KMS-11 (cell line): ENCODE results near the gene TDRD15.
"Not testable (repeated sequence)": the region's sequence is repeated elsewhere in the genome, so short reads cannot be mapped to it uniquely, and the experiment has no call there.

Experiments
- H2AFZ ChIP-seq: fragments of 200-600 bp; sonication (generic); 2 replicates; pipeline ENCODE4 v1.6.1; 2016; ENCODE audit warnings: antibody characterized with exemption, mixed run types, low read depth
- H3K27ac ChIP-seq: fragments of 200-600 bp; sonication (generic); 2 replicates; pipeline ENCODE4 v1.6.1; 2016; ENCODE audit warnings: mild to moderate bottlenecking, mixed run types
- H3K27me3 ChIP-seq: fragments of 200-600 bp; sonication (generic); 2 replicates; pipeline ENCODE4 v1.6.1; 2017; ENCODE audit warnings: mild to moderate bottlenecking, low read depth, mixed run types, moderate library complexity; ENCODE audit not compliant: insufficient read depth
- H3K36me3 ChIP-seq: fragments of 200-600 bp; sonication (generic); 2 replicates; pipeline ENCODE4 v1.6.1; 2017; ENCODE audit warnings: mild to moderate bottlenecking, mixed run types; ENCODE audit not compliant: insufficient read depth
- H3K4me1 ChIP-seq: fragments of 200-600 bp; sonication (generic); 2 replicates; pipeline ENCODE4 v1.6.1; 2016; ENCODE audit warnings: mild to moderate bottlenecking, low read depth, mixed run types; ENCODE audit not compliant: poor library complexity, severe bottlenecking
- H3K4me2 ChIP-seq: fragments of 200-600 bp; sonication (generic); 2 replicates; pipeline ENCODE4 v1.7.0; 2016; ENCODE audit warnings: mild to moderate bottlenecking, mixed run types
- H3K4me3 ChIP-seq: fragments of 200-600 bp; sonication (generic); IDR thresholded peaks from 2 replicates; pipeline ENCODE4 v1.6.1; 2017; ENCODE audit warnings: low read depth, low read length, mixed read lengths; ENCODE audit not compliant: insufficient read depth
- H3K79me2 ChIP-seq: fragments of 200-600 bp; sonication (generic); 2 replicates; pipeline ENCODE4 v1.6.1; 2016; ENCODE audit warnings: low read depth, mixed run types; ENCODE audit not compliant: insufficient read depth
- H3K9ac ChIP-seq: fragments of 200-600 bp; sonication (generic); 2 replicates; pipeline ENCODE4 v1.6.1; 2016; ENCODE audit warnings: mild to moderate bottlenecking, mixed run types
- H4K20me1 ChIP-seq: fragments of 200-600 bp; sonication (generic); 2 replicates; pipeline ENCODE4 v1.6.1; 2016; ENCODE audit warnings: mild to moderate bottlenecking, mixed run types; ENCODE audit not compliant: insufficient read depth
- CTCF ChIP-seq: fragments of 200-600 bp; sonication (generic); conservative IDR thresholded peaks from 2 replicates; pipeline ENCODE4 v1.6.1; 2017; ENCODE audit warnings: low read depth, mild to moderate bottlenecking, antibody characterized with exemption, low read length, moderate library complexity, mixed read lengths

Gene TDRD15

GRCh38 chr2:21146638-21147037 is 22.9 kb downstream of the TDRD15 start:
- Histone ChIP-seq H3K27ac (no peak overlapping the region), H2AFZ (no peak overlapping the region), H3K4me1 (no peaks in the 10 kb centered on the region), H3K27me3 (no peaks in the 10 kb centered on the region), H3K4me2 (no peak overlapping the region), H3K9ac (no peak overlapping the region), H4K20me1 (no peaks in the 10 kb centered on the region), H3K4me3 (no peak overlapping the region), H3K79me2 (no peaks in the 10 kb centered on the region), H3K36me3 (no peaks in the 10 kb centered on the region; the same call in 1 of the 2 replicates)
- no peak for TF ChIP-seq CTCF

- H3K9ac ChIP-seq, result no peak overlapping the region
- no peaks in the 10 kb centered on the region for H4K20me1 ChIP-seq
- TF ChIP-seq CTCF, result no peak
- no peak overlapping the region for H3K27ac ChIP-seq
- H3K4me1 ChIP-seq, result no peaks in the 10 kb centered on the region
- H3K4me3 ChIP-seq, result no peak overlapping the region
- H3K27me3 ChIP-seq, result no peaks in the 10 kb centered on the region
- H2AFZ ChIP-seq, result no peak overlapping the region
- no peak overlapping the region for H3K4me2 ChIP-seq
- H3K36me3 ChIP-seq, result no peaks in the 10 kb centered on the region; the same call in 1 of the 2 replicates
- H3K79me2 ChIP-seq, result no peaks in the 10 kb centered on the region
Observed at GRCh38 chr2:21148718-21149117, 24.9 kb downstream of the TDRD15 start.

GRCh38 chr2:21151234-21151633 is 27.5 kb downstream of the TDRD15 start:
- not testable (repeated sequence) for H3K4me3 ChIP-seq, H3K9ac ChIP-seq, H3K4me2 ChIP-seq, H3K4me1 ChIP-seq, H3K79me2 ChIP-seq, H4K20me1 ChIP-seq, H2AFZ ChIP-seq, H3K27ac ChIP-seq, H3K27me3 ChIP-seq, H3K36me3 ChIP-seq

GRCh38 chr2:21155365-21156136 is 31.8 kb downstream of the TDRD15 start:
- Histone ChIP-seq H3K4me1 (no peaks in the 10 kb centered on the region), H3K9ac (no peak overlapping the region), H3K4me3 (no peak overlapping the region), H3K27ac (no peak overlapping the region), H3K79me2 (no peaks in the 10 kb centered on the region), H3K27me3 (no peaks in the 10 kb centered on the region), H2AFZ (no peak overlapping the region), H4K20me1 (no peaks in the 10 kb centered on the region), H3K36me3 (no peaks in the 10 kb centered on the region; the same call in 1 of the 2 replicates), H3K4me2 (no peak overlapping the region)
- TF ChIP-seq CTCF, result no peak

DNA sequence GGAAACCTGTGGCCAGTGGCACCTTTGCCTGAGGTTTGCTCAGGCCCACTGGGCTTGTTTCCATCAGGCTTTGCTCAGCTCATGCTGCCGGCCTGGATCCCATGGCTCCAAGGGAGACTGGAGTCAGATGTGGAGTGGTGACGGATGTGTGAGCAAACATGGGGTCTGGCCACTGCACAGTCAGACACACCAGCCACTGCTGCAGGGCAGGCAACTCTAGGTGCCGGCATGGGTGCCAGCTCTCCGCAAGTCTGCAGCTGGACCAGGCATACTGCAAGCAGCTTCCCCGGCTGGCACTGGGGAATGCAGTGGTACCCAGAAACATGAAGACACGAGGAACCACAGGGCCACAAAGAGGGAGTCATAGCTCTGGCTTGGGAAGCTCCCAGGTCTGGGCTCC is 37.4 kb downstream of the TDRD15 start:
- no peaks in the 10 kb centered on the region for H3K79me2 ChIP-seq
- no peak overlapping the region for H3K4me3 ChIP-seq
- no peaks in the 10 kb centered on the region for H3K36me3 ChIP-seq
- no peaks in the 10 kb centered on the region for H4K20me1 ChIP-seq
- H3K9ac ChIP-seq, result no peak overlapping the region
- no peak overlapping the region for H2AFZ ChIP-seq
- no peak overlapping the region for H3K4me2 ChIP-seq
- H3K27me3 ChIP-seq, result no peaks in the 10 kb centered on the region
- no peak overlapping the region for H3K27ac ChIP-seq
- no peak for TF ChIP-seq CTCF
- no peaks in the 10 kb centered on the region for H3K4me1 ChIP-seq
